Tibial nerve (tissue), 3 donors: ENCODE results near the gene CD7.

Experiments
- POLR2A ChIP-seq, 2 donors: fragments of 450-650 bp; IDR thresholded peaks; one replicate each; pipeline ENCODE4 v1.6.1; 2017; ENCODE audit warnings: antibody characterized with exemption in 2 of 2, mild to moderate bottlenecking in 2 of 2, moderate library complexity in 2 of 2
- TF ChIP-seq, protein P1 (sequence below), 5 experiments: fragments of 200-600 bp in 3 of 5; fragments of 450-650 bp in 2 of 5; sonication (generic) in 3 of 5; IDR thresholded peaks; one replicate each; pipeline ENCODE4 v1.5.1; 2016 to 2019; ENCODE audit warnings: antibody characterized with exemption in 5 of 5, mild to moderate bottlenecking in 3 of 5, moderate library complexity in 2 of 5

GRCh38 chr17:82348434-82348833 lies 31.0 kb upstream of the CD7 start:
- TF ChIP-seq, protein P1, sequence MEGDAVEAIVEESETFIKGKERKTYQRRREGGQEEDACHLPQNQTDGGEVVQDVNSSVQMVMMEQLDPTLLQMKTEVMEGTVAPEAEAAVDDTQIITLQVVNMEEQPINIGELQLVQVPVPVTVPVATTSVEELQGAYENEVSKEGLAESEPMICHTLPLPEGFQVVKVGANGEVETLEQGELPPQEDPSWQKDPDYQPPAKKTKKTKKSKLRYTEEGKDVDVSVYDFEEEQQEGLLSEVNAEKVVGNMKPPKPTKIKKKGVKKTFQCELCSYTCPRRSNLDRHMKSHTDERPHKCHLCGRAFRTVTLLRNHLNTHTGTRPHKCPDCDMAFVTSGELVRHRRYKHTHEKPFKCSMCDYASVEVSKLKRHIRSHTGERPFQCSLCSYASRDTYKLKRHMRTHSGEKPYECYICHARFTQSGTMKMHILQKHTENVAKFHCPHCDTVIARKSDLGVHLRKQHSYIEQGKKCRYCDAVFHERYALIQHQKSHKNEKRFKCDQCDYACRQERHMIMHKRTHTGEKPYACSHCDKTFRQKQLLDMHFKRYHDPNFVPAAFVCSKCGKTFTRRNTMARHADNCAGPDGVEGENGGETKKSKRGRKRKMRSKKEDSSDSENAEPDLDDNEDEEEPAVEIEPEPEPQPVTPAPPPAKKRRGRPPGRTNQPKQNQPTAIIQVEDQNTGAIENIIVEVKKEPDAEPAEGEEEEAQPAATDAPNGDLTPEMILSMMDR (IDR thresholded peaks at IDR 0.05), result no peak
- TF ChIP-seq POLR2A (IDR thresholded peaks at IDR 0.05), result no peak
